GM21576 (cell line): ENCODE data around the gene UBAP1.
A peak's percentile ranks its signal among the peaks of the same experiment; 100 is the strongest.
"Not testable (repeated sequence)": the region's sequence is repeated elsewhere in the genome, so short reads cannot be mapped to it uniquely, and the experiment has no call there.

Experiments
- ATAC-seq: cut with Tn5 transposase; IDR thresholded peaks from one replicate; pipeline ENCODE4 v1.9.1; 2021; ENCODE audit warnings: mild to moderate bottlenecking, moderate library complexity; ENCODE audit not compliant: unreplicated experiment

Gene UBAP1

GRCh38 chr9:34177593-34178435 lies 1.0 kb upstream of the UBAP1 start:
- no peak for ATAC-seq

DNA sequence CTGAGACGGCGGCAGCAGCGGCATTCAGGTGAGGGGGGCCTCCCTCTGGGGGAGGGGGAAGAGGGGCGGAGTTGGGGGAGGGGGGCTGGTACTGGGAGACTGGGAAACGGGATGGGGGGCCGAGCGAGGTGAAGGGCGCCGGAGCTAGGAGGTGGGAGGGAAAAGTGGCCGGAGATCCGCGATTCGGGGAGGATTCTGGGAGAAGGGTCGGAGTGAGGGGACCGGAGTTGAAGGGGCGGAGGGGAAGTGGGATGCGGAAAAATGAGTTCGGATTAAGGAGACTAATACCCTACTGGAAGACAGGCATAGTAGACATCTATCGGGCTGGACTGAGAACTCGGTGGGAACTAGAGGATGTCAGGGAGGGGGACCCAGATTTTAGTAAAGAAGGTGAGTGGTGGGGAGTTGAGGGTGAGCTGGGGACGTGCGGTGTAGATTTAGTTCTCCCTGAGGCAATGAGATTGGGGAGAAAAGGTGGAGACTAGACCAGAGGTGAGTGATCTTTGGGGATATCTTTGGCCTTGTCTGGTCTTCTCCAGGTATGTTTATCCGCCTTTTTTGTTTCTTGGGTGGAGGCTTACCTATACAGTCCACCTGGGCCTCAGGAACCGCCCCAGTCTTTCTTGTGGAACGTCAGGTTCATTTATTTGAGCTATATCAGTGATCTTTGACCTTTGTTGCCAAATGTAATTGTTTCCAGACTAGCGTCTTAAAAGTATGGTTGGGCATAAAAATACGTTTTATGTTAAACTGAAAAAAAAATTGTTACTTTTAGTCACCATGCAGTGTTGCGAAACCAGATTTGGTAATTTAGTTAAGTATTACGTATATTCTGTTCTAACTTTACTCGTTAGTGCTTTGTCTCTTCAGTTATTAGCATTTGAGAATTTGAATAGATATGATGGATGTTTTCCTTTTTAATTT lies 632 bp downstream of the UBAP1 start:
- ATAC-seq, result peak; percentile 3

DNA sequence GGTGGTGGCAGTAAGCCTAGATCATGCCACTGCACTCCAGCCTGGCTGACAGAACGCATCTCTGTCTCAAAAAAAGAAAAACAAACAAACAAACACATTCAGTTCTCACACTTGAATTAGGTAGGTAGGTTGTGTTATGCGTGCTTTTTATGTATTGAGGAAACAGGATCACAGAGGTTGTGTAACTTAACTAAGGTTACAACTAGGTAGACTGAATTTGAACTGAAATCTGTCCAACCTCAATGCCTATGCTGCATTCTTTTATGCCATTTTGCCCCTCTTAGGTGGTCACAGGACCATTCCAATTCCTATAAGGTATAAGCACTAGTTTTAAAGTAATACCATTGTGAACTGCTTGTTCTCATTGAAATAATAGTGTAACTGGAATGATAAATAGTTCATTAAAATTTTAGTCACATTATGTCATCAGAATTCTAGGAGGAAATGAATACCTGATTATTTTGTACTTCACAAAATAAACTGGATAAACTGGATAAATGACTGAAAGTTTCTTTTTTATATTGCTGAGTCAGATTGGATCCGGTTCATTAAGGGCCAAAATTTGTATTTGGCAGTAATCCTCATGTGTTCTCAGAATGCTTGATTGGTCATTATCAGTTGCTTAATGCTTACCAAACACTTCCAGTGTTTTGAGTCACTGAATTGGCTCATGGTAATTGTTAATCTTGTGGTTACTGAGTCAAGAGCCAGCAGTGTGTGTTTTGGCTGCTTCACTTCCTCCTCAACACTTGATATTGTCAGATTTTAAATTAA lies 7.1 kb downstream of the UBAP1 start:
- no peak for ATAC-seq

DNA sequence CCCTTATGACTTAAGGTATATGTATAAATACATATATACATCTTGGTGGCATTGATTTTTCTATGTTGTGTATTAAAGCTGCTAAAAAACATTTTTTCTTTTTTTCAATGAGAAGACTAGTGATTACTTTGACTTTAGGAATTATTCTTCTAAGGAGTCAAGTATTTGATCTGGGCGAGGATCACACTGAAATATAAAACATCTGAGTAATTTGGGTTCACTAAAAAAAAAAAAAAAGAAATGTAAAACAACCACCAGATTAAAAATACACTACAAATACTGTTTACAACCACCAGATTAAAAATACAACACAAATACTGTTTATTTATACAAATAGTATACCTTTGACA lies 9.0 kb downstream of the UBAP1 start:
- no peak for ATAC-seq

- no peak for ATAC-seq
Observed at GRCh38 chr9:34190996-34191892, 12.4 kb downstream of the UBAP1 start.

- ATAC-seq, result no peak
Observed at GRCh38 chr9:34195143-34195542, 16.3 kb downstream of the UBAP1 start.

- ATAC-seq, result not testable (repeated sequence)
Observed at GRCh38 chr9:34197286-34197685, 18.4 kb downstream of the UBAP1 start.

DNA sequence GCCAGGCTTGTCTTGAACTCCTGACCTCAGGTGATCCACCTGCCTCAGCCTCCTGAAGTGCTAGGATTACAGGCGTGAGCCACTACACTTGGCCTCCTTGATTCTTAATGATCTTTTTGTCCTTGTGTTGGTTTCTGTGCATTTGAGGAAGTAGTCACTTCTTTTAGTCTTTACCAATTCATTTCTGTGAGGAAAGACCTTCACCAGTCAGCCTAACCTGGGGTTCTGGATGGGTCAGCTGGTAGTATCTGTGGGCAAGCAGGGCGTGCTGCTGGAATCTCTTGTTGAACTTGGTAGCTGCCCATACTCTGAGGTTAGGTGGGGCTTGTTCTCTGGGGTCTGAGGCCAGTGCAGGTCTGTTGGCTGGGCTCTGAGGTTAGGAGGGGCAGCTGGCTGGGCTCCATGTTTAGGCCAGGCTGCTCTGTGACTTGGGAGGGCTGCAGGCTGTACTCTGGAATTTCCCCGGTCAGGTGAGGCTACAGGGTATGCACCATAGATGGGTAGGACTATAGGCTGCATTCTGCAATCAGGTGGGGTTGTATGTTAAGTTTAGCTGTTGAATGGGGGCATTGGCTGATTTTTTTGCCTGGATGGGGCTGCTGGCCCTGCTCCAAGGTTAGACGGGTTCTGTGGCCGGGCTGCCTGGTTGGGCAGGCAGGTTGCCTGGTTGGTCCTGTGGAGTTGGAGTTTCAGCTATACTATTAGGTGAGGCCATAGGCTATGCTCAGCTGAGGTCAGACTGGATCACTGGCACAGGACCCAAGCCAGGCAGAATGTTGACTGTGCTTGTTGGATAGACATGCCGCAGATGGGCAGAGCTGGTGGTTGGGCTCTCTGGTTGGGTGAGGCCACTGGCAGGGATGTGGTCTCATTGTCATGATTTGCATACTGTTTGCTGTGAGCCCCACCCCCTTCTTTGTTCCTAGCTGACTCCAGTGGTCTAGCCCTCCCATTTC lies 19.2 kb downstream of the UBAP1 start:
- no peak for ATAC-seq

- ATAC-seq, result no peak
Observed at GRCh38 chr9:34200092-34200491, 21.2 kb downstream of the UBAP1 start.

- no peak for ATAC-seq
Observed at GRCh38 chr9:34203275-34203991, 24.6 kb downstream of the UBAP1 start.

DNA sequence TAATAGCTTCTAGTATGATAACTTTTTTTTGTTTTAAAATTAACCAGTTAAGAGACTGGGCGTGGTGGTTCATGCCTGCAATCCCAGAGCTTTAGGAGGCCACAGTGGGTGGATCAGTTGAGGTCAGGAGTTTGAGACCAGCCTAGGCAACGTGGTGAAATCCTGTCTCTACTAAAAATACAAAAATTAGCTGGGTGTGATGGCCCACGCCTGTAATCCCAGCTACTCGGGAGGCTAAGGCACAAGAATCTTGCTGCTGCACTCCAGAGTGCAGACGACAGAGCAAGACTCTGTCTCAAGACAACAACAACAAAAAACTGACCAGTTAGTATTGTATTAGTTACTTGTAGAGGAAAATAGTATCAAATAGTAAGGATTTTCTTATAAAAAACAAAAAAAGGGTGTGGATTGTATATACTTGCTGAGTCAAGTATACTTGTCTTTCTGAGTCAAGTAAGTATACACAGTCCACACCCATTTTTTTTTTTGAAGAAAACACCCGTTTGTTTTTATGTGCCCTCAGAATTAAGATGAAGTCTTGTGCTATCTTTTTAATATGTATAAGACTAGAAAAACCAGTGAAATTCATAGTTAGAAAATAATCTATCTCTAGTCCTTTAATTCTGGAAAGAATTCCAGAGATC lies 25.3 kb downstream of the UBAP1 start:
- no peak for ATAC-seq

GRCh38 chr9:34205102-34205501 lies 26.3 kb downstream of the UBAP1 start:
- no peak for ATAC-seq

DNA sequence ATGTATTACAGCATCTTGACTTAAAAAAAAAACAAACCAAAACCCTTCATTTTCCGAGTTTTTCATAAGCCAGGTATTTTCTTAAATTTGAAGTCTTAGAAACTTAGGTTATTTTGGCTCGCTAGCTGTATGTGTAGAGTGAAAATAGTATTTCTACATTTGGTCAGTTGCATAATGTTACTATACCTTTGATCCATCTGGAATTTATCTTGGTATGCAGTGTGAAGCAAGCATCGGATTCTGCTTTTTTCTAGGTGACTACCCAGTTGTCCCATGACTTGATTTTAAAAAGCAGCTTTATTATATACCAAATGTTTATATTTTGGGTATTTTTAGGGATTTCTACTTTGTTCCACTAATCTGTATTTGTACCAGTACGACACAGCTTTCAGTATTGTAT lies 27.7 kb downstream of the UBAP1 start:
- ATAC-seq, result no peak

DNA sequence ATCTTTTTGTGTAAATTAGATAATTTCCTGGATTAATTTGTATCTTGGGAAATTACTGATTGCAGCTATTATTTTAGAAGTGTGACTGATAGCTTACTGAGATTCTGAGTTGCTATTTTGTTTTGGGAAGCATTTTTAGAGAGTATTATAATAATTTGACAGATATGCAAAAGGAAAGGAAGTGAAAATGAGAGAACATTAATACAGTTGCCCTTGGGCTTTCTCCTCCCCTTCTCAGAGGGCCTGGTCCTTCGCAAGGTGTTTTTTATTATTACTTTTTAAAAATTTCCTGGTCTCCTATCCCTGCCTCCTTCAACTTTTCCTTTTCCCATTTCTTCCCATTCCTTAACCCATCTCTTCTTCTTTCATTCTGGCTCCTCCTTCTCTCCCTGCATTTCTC lies 32.6 kb downstream of the UBAP1 start:
- no peak for ATAC-seq

DNA sequence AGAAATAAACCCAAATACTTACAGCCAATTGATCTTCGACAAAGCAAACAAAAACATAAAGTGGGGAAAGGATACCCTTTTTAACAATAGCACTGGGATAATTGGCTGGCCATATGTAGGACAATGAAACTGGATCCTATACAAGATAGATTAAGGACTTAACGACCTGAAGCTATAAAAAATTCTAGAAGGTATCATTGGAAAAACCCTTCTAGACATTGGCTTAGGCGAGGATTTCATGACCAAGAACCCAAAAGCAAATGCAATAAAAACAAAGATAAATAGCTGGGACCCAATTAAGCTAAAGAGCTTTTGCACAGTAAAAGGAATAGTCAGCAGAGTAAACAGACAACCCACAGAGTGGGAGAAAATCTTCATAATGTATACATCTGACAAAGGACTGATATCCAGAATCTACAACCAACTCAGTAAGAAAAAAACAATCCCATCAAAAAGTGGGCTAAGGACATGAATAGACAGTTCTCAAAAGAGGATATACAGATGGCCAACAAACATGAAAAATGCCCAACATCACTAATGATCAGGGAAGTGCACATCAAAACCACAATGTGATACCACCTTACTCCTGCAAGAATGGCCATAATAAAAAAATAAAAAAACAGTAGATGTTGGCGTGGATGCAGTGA lies 35.6 kb downstream of the UBAP1 start:
- ATAC-seq, result not testable (repeated sequence)

DNA sequence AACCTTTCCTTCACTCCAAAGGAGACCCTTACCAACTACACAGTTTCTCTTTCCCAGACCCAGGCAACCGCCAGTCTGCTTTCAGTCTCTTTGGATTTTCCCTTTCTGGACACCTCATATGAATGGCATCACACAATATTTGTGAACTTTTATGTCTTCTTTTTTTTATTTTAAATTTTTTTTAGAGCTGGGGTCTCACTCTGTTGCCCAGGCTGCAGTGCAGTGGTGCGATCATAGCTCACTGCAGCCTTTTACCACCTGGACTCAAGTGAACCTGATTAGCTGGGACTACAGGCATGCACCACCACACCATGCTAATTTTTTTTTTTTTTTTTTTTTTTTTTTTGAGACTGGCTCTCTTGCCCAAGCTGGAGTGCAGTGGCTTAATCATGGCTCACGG lies 37.5 kb downstream of the UBAP1 start:
- ATAC-seq, result no peak

DNA sequence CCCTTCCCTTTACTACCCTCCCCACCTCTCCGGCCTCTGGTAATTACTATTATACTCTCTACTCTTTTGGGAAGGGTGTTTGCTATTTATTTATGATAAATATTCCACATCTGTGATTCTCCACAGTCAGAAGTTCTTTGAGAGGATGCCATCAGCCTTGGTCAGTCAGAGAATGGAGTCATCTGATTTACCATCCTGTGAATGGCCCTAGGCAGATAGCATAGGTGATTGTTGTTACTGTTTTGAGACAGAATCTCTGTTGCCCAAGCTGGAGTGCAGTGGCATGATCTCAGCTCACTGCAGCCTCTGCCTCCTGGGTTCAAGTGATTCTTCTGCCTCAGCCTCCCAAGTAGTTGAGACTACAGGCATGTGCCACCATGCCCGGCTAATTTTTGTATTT lies 38.2 kb downstream of the UBAP1 start:
- ATAC-seq, result not testable (repeated sequence)
